Natural killer cell (primary cell): ENCODE results near the gene LDLRAD4. TPM values are rescaled to one million over a fixed set of nuclear protein-coding genes. Genes with fewer than 3 reads are reported as not detected.
"Not testable (repeated sequence)": the region's sequence is repeated elsewhere in the genome, so short reads cannot be mapped to it uniquely, and the experiment has no call there.

Experiments used
- ATAC-seq, 3 donors: fragments of 150-1000 bp in 2 of 3; fragments of 200-7000 bp in 1 of 3; cut with Tn5 transposase; 1 replicate in 1 of 3; 2 replicates in 2 of 3; pipeline ENCODE4 v1.10.0; 2021; ENCODE audit warnings: mild to moderate bottlenecking in 2 of 3, moderate library complexity in 2 of 3
- DNase-seq, 2 donors: peaks; one replicate each; pipeline versions ENCODE4 v3.0.0 to v3.0.0-alpha.2; 2013 to 2021; ENCODE audit warnings: mixed read lengths in 1 of 2
- H3K27ac ChIP-seq: one replicate; pipeline ENCODE4 v1.5.1; 2013; ENCODE audit warnings: mild to moderate bottlenecking, low read length
- H3K27me3 ChIP-seq: one replicate; pipeline ENCODE4 v1.6.1; 2013; ENCODE audit warnings: low read length; ENCODE audit not compliant: control insufficient read depth, insufficient read depth
- H3K36me3 ChIP-seq: one replicate; pipeline ENCODE4 v1.6.1; 2013; ENCODE audit warnings: low read length; ENCODE audit not compliant: control insufficient read depth, insufficient read depth
- H3K4me1 ChIP-seq: one replicate; pipeline ENCODE4 v1.6.1; 2013; ENCODE audit warnings: low read length; ENCODE audit not compliant: control insufficient read depth, insufficient read depth
- H3K4me3 ChIP-seq: one replicate; pipeline ENCODE4 v1.5.1; 2013; ENCODE audit warnings: low read length
- H3K9me3 ChIP-seq: one replicate; pipeline ENCODE4 v1.6.1; 2013; ENCODE audit warnings: low read length; ENCODE audit not compliant: control insufficient read depth, insufficient read depth
- H3K27ac Mint-ChIP-seq, 2 donors: one replicate each; pipeline ENCODE4 v1.8.0; 2022; ENCODE audit warnings: mild to moderate bottlenecking in 2 of 2, mixed read lengths in 2 of 2, moderate library complexity in 1 of 2
- H3K27me3 Mint-ChIP-seq, 2 donors: one replicate each; pipeline ENCODE4 v1.8.0; 2022; ENCODE audit warnings: low read depth in 2 of 2, mixed read lengths in 2 of 2
- H3K36me3 Mint-ChIP-seq: one replicate; pipeline ENCODE4 v1.8.0; 2022; ENCODE audit warnings: mixed read lengths
- H3K4me1 Mint-ChIP-seq, 2 donors: one replicate each; pipeline ENCODE4 v1.8.0; 2022; ENCODE audit warnings: mixed read lengths in 2 of 2
- H3K4me3 Mint-ChIP-seq: one replicate; pipeline ENCODE4 v1.8.0; 2022; ENCODE audit warnings: mild to moderate bottlenecking, moderate library complexity, mixed read lengths
- H3K9me3 Mint-ChIP-seq, 2 donors: one replicate each; pipeline ENCODE4 v1.8.0; 2022; ENCODE audit warnings: mixed read lengths in 2 of 2
- CTCF ChIP-seq: fragments of 200-600 bp; IDR thresholded peaks from one replicate; pipeline ENCODE4 v1.8.0; 2022; ENCODE audit warnings: antibody characterized with exemption
- WGBS: methylation state at CpG from one replicate; pipeline ENCODE4 v1.1.7; 2013; ENCODE audit warnings: missing lambda C conversion rate; ENCODE audit not compliant: insufficient coverage; 5-methylcytosine and 5-hydroxymethylcytosine counted together
- intact Hi-C: fragments of 100-400 bp; cut with micrococcal nuclease; formaldehyde crosslinking; loops from one replicate; pipeline ENCODE4 v1.14.2; 2022
- total RNA-seq, 4 donors: library from RNA; stranded (reverse); fragments of 120-200 nt in 1 of 4; gene quantifications; one replicate each; pipeline versions ENCODE4 v1.2.3 to v1.2.4, GENCODE V29; 2013 to 2022

The LDLRAD4 gene
- total RNA-seq, 3 donors from 2014 or later (not counting 1 experiment from before 2014, with no cell fraction given), result 24.0 to 36.3 (median 29.2) TPM

GRCh38 chr18:13605477-13605876 lies 386.9 kb downstream of the LDLRAD4 start:
- no peak overlapping the region for H3K4me3 ChIP-seq
- Mint-ChIP-seq H3K27me3 (no peaks in the 10 kb centered on the region), H3K9me3 (no peaks in the 10 kb centered on the region), H3K27ac (no peak overlapping the region), H3K4me1 (peaks cover 15 to 18% of the 10 kb centered on the region in 2 donors), H3K36me3 (no peaks in the 10 kb centered on the region), H3K4me3 (no peak overlapping the region)
- H3K27ac ChIP-seq, result no peak overlapping the region
- no peaks in the 10 kb centered on the region for H3K36me3 ChIP-seq
- TF ChIP-seq CTCF, result no peak
- 76% methylated on average over 5 of the region's 5 CpGs for WGBS
- H3K4me1 ChIP-seq, result peaks cover 8% of the 10 kb centered on the region
- intact Hi-C loops, result no loop called here
- no peaks in the 10 kb centered on the region for H3K9me3 ChIP-seq
- ATAC-seq (no peak), DNase-seq (no peak)
- H3K27me3 ChIP-seq, result no peaks in the 10 kb centered on the region

GRCh38 chr18:13605901-13606300 lies 387.3 kb downstream of the LDLRAD4 start:
- no peak overlapping the region for H3K4me3 Mint-ChIP-seq
- no peaks in the 10 kb centered on the region for H3K9me3 Mint-ChIP-seq
- DNase-seq, result no peak
- peaks cover 17 to 20% of the 10 kb centered on the region in 2 donors for H3K4me1 Mint-ChIP-seq
- H3K27ac Mint-ChIP-seq, result no peak overlapping the region
- no peak for ATAC-seq
- H3K36me3 Mint-ChIP-seq, result no peaks in the 10 kb centered on the region
- TF ChIP-seq CTCF, result no peak
- 93% methylated on average over 6 of the region's 6 CpGs for WGBS
- intact Hi-C loops, result no loop called here
- peaks cover 9% of the 10 kb centered on the region for H3K4me1 ChIP-seq
- H3K27me3 ChIP-seq, result no peaks in the 10 kb centered on the region
- peaks cover 0 to under 1% of the 10 kb centered on the region in 2 donors for H3K27me3 Mint-ChIP-seq
- H3K4me3 ChIP-seq, result no peak overlapping the region
- H3K27ac ChIP-seq, result no peak overlapping the region
- H3K36me3 ChIP-seq, result no peaks in the 10 kb centered on the region
- H3K9me3 ChIP-seq, result no peaks in the 10 kb centered on the region

- peaks cover 26 to 28% of the 10 kb centered on the region in 2 donors for H3K4me1 Mint-ChIP-seq
- no peaks in the 10 kb centered on the region for H3K9me3 ChIP-seq
Measured at GRCh38 chr18:13606604-13607254, 388.2 kb downstream of the LDLRAD4 start.

DNA sequence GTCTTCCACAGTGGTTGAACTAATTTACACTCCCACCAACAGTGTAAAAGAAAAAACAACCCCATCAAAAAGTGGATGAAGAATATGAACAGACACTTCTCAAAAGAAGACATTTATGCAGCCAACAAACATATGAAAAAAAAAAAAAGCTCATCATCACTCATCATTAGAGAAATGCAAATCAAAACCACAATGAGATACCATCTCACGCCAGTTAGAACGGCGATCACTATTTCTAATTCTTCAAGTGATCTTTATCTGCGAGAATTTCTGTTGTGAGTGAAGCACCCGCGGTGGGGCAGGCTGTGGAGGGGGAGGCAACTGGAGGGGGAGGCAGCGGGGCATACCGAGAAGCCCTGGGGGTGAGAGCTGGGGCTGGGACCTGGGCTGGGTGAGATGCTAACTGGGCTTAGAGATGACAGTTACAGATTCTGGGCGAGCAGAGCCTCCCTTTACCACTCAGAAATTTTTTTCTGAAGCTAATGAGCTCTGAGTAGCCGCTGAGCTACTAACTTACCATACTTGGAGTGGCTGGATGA lies 389.5 kb downstream of the LDLRAD4 start:
- peak in 1 of 2 donors; percentile 58 for DNase-seq
- H3K36me3 ChIP-seq, H3K9me3 Mint-ChIP-seq, H3K27ac Mint-ChIP-seq, H3K4me3 ChIP-seq, intact Hi-C loops, H3K36me3 Mint-ChIP-seq, H3K27ac ChIP-seq, H3K4me3 Mint-ChIP-seq, H3K27me3 ChIP-seq, H3K9me3 ChIP-seq: not testable (repeated sequence)
- H3K4me1 Mint-ChIP-seq, result peaks cover 39 to 42% of the 10 kb centered on the region in 2 donors
- 61% methylated on average over 10 of the region's 10 CpGs for WGBS
- peak in 1 of 3 donors; percentile 40 for ATAC-seq
- H3K4me1 ChIP-seq, result peaks cover 31% of the 10 kb centered on the region
- peaks cover 13 to 19% of the 10 kb centered on the region in 2 donors for H3K27me3 Mint-ChIP-seq

More at GRCh38 chr18:13606604-13607254, 388.2 kb downstream of the LDLRAD4 start:
- DNase-seq, result no peak
- no peaks in the 10 kb centered on the region for H3K36me3 ChIP-seq
- Mint-ChIP-seq H3K27ac (no peak overlapping the region), H3K4me3 (no peak overlapping the region), H3K27me3 (peaks cover 5 to 6% of the 10 kb centered on the region in 2 donors), H3K9me3 (no peaks in the 10 kb centered on the region), H3K36me3 (no peaks in the 10 kb centered on the region)
- WGBS, result 81% methylated on average over 6 of the region's 6 CpGs
- no peak overlapping the region for H3K4me3 ChIP-seq
- H3K4me1 ChIP-seq, result peaks cover 17% of the 10 kb centered on the region
- intact Hi-C loops, result no loop called here
- no peak for ATAC-seq
- no peaks in the 10 kb centered on the region for H3K27me3 ChIP-seq
- no peak for TF ChIP-seq CTCF
- no peak overlapping the region for H3K27ac ChIP-seq
